Aorta (tissue), 5 donors: ENCODE results near the gene PQBP1. TPM values are rescaled to one million over a fixed set of nuclear protein-coding genes. Genes with fewer than 3 reads are reported as not detected.
A peak's percentile ranks its signal among the peaks of the same experiment; 100 is the strongest.

Experiments used
- ATAC-seq: fragments of 200-7000 bp; cut with Tn5 transposase; one replicate; pipeline ENCODE4 v1.9.1; 2022; ENCODE audit warnings: moderate library complexity; ENCODE audit not compliant: low FRiP score
- DNase-seq, 2 donors: peaks; one replicate each; pipeline ENCODE4 v3.0.0-alpha.2; 2020
- H3K27ac ChIP-seq, 2 donors: one replicate each; pipeline ENCODE4 v1.5.1; 2013; ENCODE audit warnings: low read length in 2 of 2, mild to moderate bottlenecking in 2 of 2, moderate library complexity in 2 of 2, control low read depth in 1 of 2, inconsistent platforms in 1 of 2, low read depth in 1 of 2
- H3K27me3 ChIP-seq, 2 donors: one replicate each; pipeline ENCODE4 v1.6.1; 2013; ENCODE audit warnings: control low read depth in 1 of 2, low read length in 1 of 2, mild to moderate bottlenecking in 1 of 2, moderate library complexity in 1 of 2; ENCODE audit not compliant: insufficient read depth in 2 of 2, control insufficient read depth in 1 of 2
- H3K36me3 ChIP-seq, 2 donors: one replicate each; pipeline ENCODE4 v1.6.1; 2013; ENCODE audit warnings: control low read depth in 1 of 2, low read length in 1 of 2, mild to moderate bottlenecking in 1 of 2; ENCODE audit not compliant: insufficient read depth in 2 of 2, control insufficient read depth in 1 of 2
- H3K4me1 ChIP-seq, 2 donors: one replicate each; pipeline ENCODE4 v1.6.1; 2013; ENCODE audit warnings: low read length in 2 of 2, control low read depth in 1 of 2, mild to moderate bottlenecking in 1 of 2, moderate library complexity in 1 of 2; ENCODE audit not compliant: insufficient read depth in 2 of 2, control insufficient read depth in 1 of 2
- H3K4me3 ChIP-seq, 2 donors: one replicate each; pipeline ENCODE4 v1.5.1; 2013; ENCODE audit warnings: low read length in 2 of 2, control low read depth in 1 of 2, mild to moderate bottlenecking in 1 of 2
- H3K9me3 ChIP-seq: one replicate; pipeline ENCODE4 v1.6.1; 2013; ENCODE audit warnings: mild to moderate bottlenecking, low read length; ENCODE audit not compliant: control insufficient read depth
- WGBS, 2 donors: extraction: QIAGEN DNeasy Blood & Tissue Kit; methylation state at CpG; one replicate each; pipeline ENCODE4 v1.1.7; 2013; 5-methylcytosine and 5-hydroxymethylcytosine counted together
- intact Hi-C, 2 donors: fragments of 100-400 bp; cut with DNase I; formaldehyde crosslinking; loops; one replicate each; pipeline versions ENCODE4 v1.14.2 to v1.15.0; 2022
- polyA plus RNA-seq, 2 donors: library from polyadenylated mRNA; stranded (reverse); fragments of 200-250 nt; gene quantifications; one replicate each; pipeline ENCODE4 v1.2.3, GENCODE V29; 2013
- total RNA-seq, 2 donors: library from RNA; stranded (reverse); fragmentation: NEBNext Ultra II Directional; extraction: Animal tissue kit (Norgen Biotek cat#: 25700); gene quantifications; one replicate each; pipeline ENCODE4 v1.2.1, GENCODE V29; 2021
- donor health status: healthy with polysubstance abuse.
- donor health status: Bipolar disorder and iron deficiency.
- donor health status: DM: no; HTN: no; CAD: no.
- donor health status: DM: no; HTN: no; CAD: no.
- donor health status: DM: yes; HTN: yes; CAD: no.

PQBP1 gene
- total and polyA plus RNA-seq, 4 donors = 48.8 to 112 (median 62.2) TPM

- no peaks in the 10 kb centered on the region for H3K4me1 ChIP-seq
- peak; percentile 4 to 14 for DNase-seq
- WGBS, 2 donors = 77 to 84% methylated on average over 6 of the region's 6 CpGs
- no peak for ATAC-seq
- no peaks in the 10 kb centered on the region for H3K9me3 ChIP-seq
- H3K27me3 ChIP-seq = no peaks in the 10 kb centered on the region
- no peaks in the 10 kb centered on the region for H3K36me3 ChIP-seq
- intact Hi-C loops = no loop called here
- no peak overlapping the region for H3K27ac ChIP-seq
- no peak overlapping the region for H3K4me3 ChIP-seq
Observed at GRCh38 chrX:48894891-48895290, 2.8 kb upstream of the PQBP1 start.

GRCh38 chrX:48896611-48897011 lies 1.1 kb upstream of the PQBP1 start:
- H3K36me3 ChIP-seq = no peaks in the 10 kb centered on the region
- DNase-seq = peak; percentile 25 to 59
- 27 to 47% methylated on average over 9 of the region's 9 CpGs for WGBS, 2 donors
- H3K9me3 ChIP-seq = no peaks in the 10 kb centered on the region
- peak overlapping the region in 1 of 2 donors; percentile 42 for H3K4me3 ChIP-seq
- no peaks in the 10 kb centered on the region for H3K27me3 ChIP-seq
- intact Hi-C loops = no loop called here
- peak overlapping the region in 1 of 2 donors; percentile 61 for H3K27ac ChIP-seq
- no peak for ATAC-seq
- no peaks in the 10 kb centered on the region for H3K4me1 ChIP-seq

- 0 to 30% methylated on average over 38 of the region's 38 CpGs for WGBS, 2 donors
- Histone ChIP-seq H3K9me3 (no peaks in the 10 kb centered on the region), H3K27ac (peak overlapping the region in 1 of 2 donors; percentile 61), H3K4me3 (peak overlapping the region in 1 of 2 donors; percentile 42), H3K36me3 (no peaks in the 10 kb centered on the region), H3K4me1 (no peaks in the 10 kb centered on the region), H3K27me3 (no peaks in the 10 kb centered on the region)
- peak; percentile 83 to 91 for DNase-seq
- intact Hi-C loops = no loop called here
- ATAC-seq = peak; percentile 64
Observed at GRCh38 chrX:48897157-48897624, 539 bp upstream of the PQBP1 start.

- WGBS, 2 donors = 82 to 91% methylated on average over 8 of the region's 8 CpGs
- intact Hi-C loops = no loop called here
- Histone ChIP-seq H3K27me3 (no peaks in the 10 kb centered on the region), H3K36me3 (no peaks in the 10 kb centered on the region), H3K4me3 (no peak overlapping the region), H3K9me3 (no peaks in the 10 kb centered on the region), H3K27ac (no peak overlapping the region), H3K4me1 (no peaks in the 10 kb centered on the region)
- DNase-seq = peak in 1 of 2 donors; percentile 5
- ATAC-seq = no peak
Observed at GRCh38 chrX:48899078-48899410, 1.3 kb downstream of the PQBP1 start.

- Histone ChIP-seq H3K9me3 (no peaks in the 10 kb centered on the region), H3K27ac (no peak overlapping the region), H3K36me3 (peaks cover 0 to 3% of the 10 kb centered on the region in 2 donors), H3K4me1 (no peaks in the 10 kb centered on the region), H3K27me3 (no peaks in the 10 kb centered on the region), H3K4me3 (no peak overlapping the region)
- intact Hi-C loops = no loop called here
- 82 to 87% methylated on average over 7 of the region's 7 CpGs for WGBS, 2 donors
- ATAC-seq (no peak), DNase-seq (peak in 1 of 2 donors; percentile 1)
Observed at GRCh38 chrX:48901069-48901468, 3.3 kb downstream of the PQBP1 start.

- Histone ChIP-seq H3K9me3 (no peaks in the 10 kb centered on the region), H3K27ac (no peak overlapping the region), H3K4me1 (no peaks in the 10 kb centered on the region), H3K36me3 (peaks cover 0 to 3% of the 10 kb centered on the region in 2 donors), H3K4me3 (no peak overlapping the region), H3K27me3 (no peaks in the 10 kb centered on the region)
- WGBS, 2 donors = 89 to 90% methylated on average over 20 of the region's 20 CpGs
- ATAC-seq (no peak), DNase-seq (peak in 1 of 2 donors; percentile 28)
- intact Hi-C loops = no loop called here
Observed at GRCh38 chrX:48902135-48902534, 4.4 kb downstream of the PQBP1 start.

GRCh38 chrX:48902776-48903175 lies 5.0 kb downstream of the PQBP1 start:
- no peaks in the 10 kb centered on the region for H3K4me1 ChIP-seq
- H3K27me3 ChIP-seq = no peaks in the 10 kb centered on the region
- DNase-seq (peak in 1 of 2 donors; percentile 29), ATAC-seq (no peak)
- intact Hi-C loops = no loop called here
- no peak overlapping the region for H3K27ac ChIP-seq
- no peak overlapping the region for H3K4me3 ChIP-seq
- 82 to 86% methylated on average over 14 of the region's 14 CpGs for WGBS, 2 donors
- peaks cover 0 to 3% of the 10 kb centered on the region in 2 donors for H3K36me3 ChIP-seq
- H3K9me3 ChIP-seq = no peaks in the 10 kb centered on the region

- H3K9me3 ChIP-seq = no peaks in the 10 kb centered on the region
- H3K36me3 ChIP-seq = peaks cover 0 to 3% of the 10 kb centered on the region in 2 donors
- ATAC-seq = no peak
- peak in 1 of 2 donors; percentile 17 for DNase-seq
- H3K4me1 ChIP-seq = no peaks in the 10 kb centered on the region
- no peak overlapping the region for H3K27ac ChIP-seq
- no peaks in the 10 kb centered on the region for H3K27me3 ChIP-seq
- intact Hi-C loops = no loop called here
- WGBS, 2 donors = 73 to 76% methylated on average over 6 of the region's 6 CpGs
- H3K4me3 ChIP-seq = no peak overlapping the region
Observed at GRCh38 chrX:48903290-48903689, 5.6 kb downstream of the PQBP1 start.

GRCh38 chrX:48904180-48904579 lies 6.5 kb downstream of the PQBP1 start:
- Histone ChIP-seq H3K4me3 (no peak overlapping the region), H3K4me1 (no peaks in the 10 kb centered on the region), H3K27me3 (no peaks in the 10 kb centered on the region), H3K36me3 (peaks cover 0 to 3% of the 10 kb centered on the region in 2 donors), H3K9me3 (no peaks in the 10 kb centered on the region), H3K27ac (no peak overlapping the region)
- DNase-seq = no peak
- no peak for ATAC-seq
- intact Hi-C loops = no loop called here
- WGBS, 2 donors = 65 to 75% methylated on average over 8 of the region's 8 CpGs
